Heart left ventricle (tissue), 16 donors: ENCODE measurements around the gene PLCB1. TPM values are rescaled to one million over a fixed set of nuclear protein-coding genes. Genes with fewer than 3 reads are reported as not detected.
A peak's percentile ranks its signal among the peaks of the same experiment; 100 is the strongest.

Experiments used
- ATAC-seq, 4 donors: fragments of 200-7000 bp; cut with Tn5 transposase; one replicate each; pipeline ENCODE4 v1.9.1; 2020 to 2022; ENCODE audit warnings: moderate library complexity in 4 of 4, mild to moderate bottlenecking in 3 of 4, moderate number of reproducible peaks in 1 of 4
- DNase-seq, 5 donors: peaks; one replicate each; pipeline ENCODE4 v3.0.0-alpha.2; 2020
- H3K27ac ChIP-seq, 12 donors: fragments of 200-600 bp; sonication (generic) in 4 of 12; one replicate each; pipeline versions ENCODE4 v1.5.0 to v1.8.0; 2016 to 2022; ENCODE audit warnings: mild to moderate bottlenecking in 2 of 12
- H3K27me3 ChIP-seq, 9 donors: fragments of 200-600 bp; sonication (generic) in 2 of 9; one replicate each; pipeline versions ENCODE4 v1.5.1 to v1.8.0; 2016 to 2022; ENCODE audit warnings: mild to moderate bottlenecking in 3 of 9
- H3K36me3 ChIP-seq, 9 donors: fragments of 200-600 bp; sonication (generic) in 2 of 9; one replicate each; pipeline versions ENCODE4 v1.5.0 to v1.8.0; 2018 to 2022; ENCODE audit warnings: mild to moderate bottlenecking in 2 of 9
- H3K4me1 ChIP-seq, 12 donors: fragments of 200-600 bp; sonication (generic) in 4 of 12; one replicate each; pipeline versions ENCODE4 v1.5.0 to v1.8.0; 2016 to 2022; ENCODE audit warnings: mild to moderate bottlenecking in 3 of 12
- H3K4me3 ChIP-seq, 12 donors: fragments of 200-600 bp; sonication (generic) in 4 of 12; one replicate each; pipeline versions ENCODE4 v1.5.0 to v1.8.0; 2017 to 2022; ENCODE audit warnings: mild to moderate bottlenecking in 9 of 12, moderate library complexity in 4 of 12
- H3K9me3 ChIP-seq, 12 donors: fragments of 200-600 bp; sonication (generic) in 4 of 12; one replicate each; pipeline versions ENCODE4 v1.5.0 to v1.8.0; 2016 to 2022; ENCODE audit warnings: mild to moderate bottlenecking in 1 of 12
- CTCF ChIP-seq, 12 donors: fragments of 200-600 bp; sonication (generic) in 4 of 12; IDR thresholded peaks; one replicate each; pipeline versions ENCODE4 v1.5.0 to v1.8.0; 2018 to 2022; ENCODE audit warnings: antibody characterized with exemption in 12 of 12, mild to moderate bottlenecking in 5 of 12
- POLR2A ChIP-seq, 2 donors: fragments of 450-650 bp; IDR thresholded peaks; one replicate each; pipeline ENCODE4 v1.6.1; 2017; ENCODE audit warnings: antibody characterized with exemption in 2 of 2, mild to moderate bottlenecking in 2 of 2, moderate library complexity in 2 of 2
- WGBS, 4 donors: extraction: QIAGEN DNeasy Blood & Tissue Kit in 2 of 4; methylation state at CpG; one replicate each; pipeline versions ENCODE4 v1.1.5 to v1.1.7; 2013 to 2018; 5-methylcytosine and 5-hydroxymethylcytosine counted together
- intact Hi-C, 10 donors: fragments of 100-400 bp; cut with DNase I; formaldehyde crosslinking; loops; one replicate each; pipeline versions ENCODE4 v1.11.1 to v1.14.2; 2022
- polyA plus RNA-seq, 2 donors: library from polyadenylated mRNA; stranded (reverse); fragments of 200-250 nt; gene quantifications; one replicate each; pipeline ENCODE4 v1.2.3, GENCODE V29; 2013
- total RNA-seq, 9 donors: library from RNA; depleted of rRNA in 2 of 9; stranded (reverse); fragments of >200 nt in 2 of 9; fragmentation: NEBNext Ultra II Directional in 3 of 9; extraction: Animal tissue kit (Norgen Biotek cat#: 25700) in 3 of 9; gene quantifications; one replicate each; pipeline versions ENCODE4 v1.1.0 to v1.2.4, GENCODE V29; 2016 to 2023
- donor health status: ischemic (EF 13 %, LVEDD 7.1; RV severe dilation, severe dysfunction).
- donor health status: healthy with polysubstance abuse.
- donor health status: DM: no; HTN: yes; CAD: no.
- donor health status: DM: no; HTN: no; CAD: no.
- donor health status: ischemic (EF 25% LVEDD 6.9; RV normal size, moderate dysfunction).
- donor health status: ischemic (EF 25% LVEDD 5.7; RV mildly dilated, moderate dysfunction).
- donor health status: healthy.
- donor health status: DM: yes; HTN: yes; CAD: no.
- donor health status: ischemic (EF 35%, LVEDD 5.7; RV mildly dilated, moderate dysfunction).
- donor health status: nonischemic (EF 11% LVEDD 7.7; RV severe dilation, severe dysfunction).
- donor health status: DM: yes; HTN: yes; CAD: no.
- donor health status: PGD.
- donor health status: ischemic (EF 29% LVEDD 5.4; RV normal size, mild dysfunction).
- donor health status: nonischemic (EF 23%, LVEDD 6.1; RV moderate dilation, normal function).

The PLCB1 gene
- total and polyA plus RNA-seq, 11 donors: 2.5 to 12.1 (median 7.4) TPM

DNA sequence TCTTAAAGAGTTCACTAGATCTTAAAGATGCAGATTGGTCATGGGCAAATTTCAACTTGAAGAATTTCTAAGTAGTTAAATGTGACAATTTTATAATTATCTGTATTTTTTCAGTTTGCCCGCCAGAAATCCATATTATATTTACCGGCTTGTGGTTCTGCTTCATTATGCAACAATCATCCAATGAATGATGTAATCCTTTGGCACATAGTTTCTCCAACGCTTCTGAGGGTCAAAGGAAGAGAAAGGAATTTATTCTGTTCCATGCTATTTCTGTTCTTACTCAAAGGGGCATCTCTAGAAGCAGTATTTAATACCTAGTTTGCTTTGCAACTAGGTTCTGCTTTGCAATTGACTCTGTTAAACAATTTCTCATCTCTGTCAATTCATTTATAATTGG is 577.6 kb downstream of the PLCB1 start:
- Histone ChIP-seq H3K27ac (no peak overlapping the region), H3K27me3 (no peaks in the 10 kb centered on the region), H3K9me3 (no peaks in the 10 kb centered on the region), H3K36me3 (no peaks in the 10 kb centered on the region), H3K4me3 (no peak overlapping the region), H3K4me1 (peaks cover 0 to 4% (median 0%) of the 10 kb centered on the region in 12 donors)
- DNase-seq: no peak
- no peak for ATAC-seq
- intact Hi-C loops: loop anchor here in 2 of 10 donors (10.0 kb wide), 2 partner anchors 165 to 315 kb away; no protein-coding TSS in a partner anchor
- 47 to 72% (median 60%) methylated on average over 3 of the region's 3 CpGs for WGBS, 4 donors
- TF ChIP-seq CTCF (IDR thresholded peaks at IDR 0.05) (no peak), POLR2A (IDR thresholded peaks at IDR 0.05) (no peak)

DNA sequence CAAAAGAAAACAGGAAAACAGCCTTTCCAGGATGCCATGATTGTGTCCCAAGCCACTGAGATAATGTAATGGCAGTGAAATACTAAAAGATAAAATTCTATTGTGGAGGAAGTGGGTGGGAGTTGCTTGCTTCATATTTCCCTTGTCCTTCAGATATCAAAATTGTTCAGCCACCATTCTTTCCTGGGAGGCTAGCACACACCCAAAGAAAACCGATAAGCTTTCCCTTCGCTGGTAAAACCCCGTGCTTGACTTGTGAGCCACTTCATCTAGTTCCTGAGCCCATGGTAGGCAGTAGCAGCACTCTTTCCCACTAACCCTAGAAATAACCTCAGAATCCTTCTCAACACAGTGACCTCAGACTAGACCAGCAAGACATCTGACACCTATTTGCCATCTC is 579.4 kb downstream of the PLCB1 start:
- Histone ChIP-seq H3K4me1 (peaks cover 0 to 4% (median 0%) of the 10 kb centered on the region in 12 donors), H3K9me3 (no peaks in the 10 kb centered on the region), H3K27ac (no peak overlapping the region), H3K36me3 (no peaks in the 10 kb centered on the region), H3K4me3 (no peak overlapping the region), H3K27me3 (no peaks in the 10 kb centered on the region)
- DNase-seq: no peak
- TF ChIP-seq CTCF (IDR thresholded peaks at IDR 0.05): no peak
- TF ChIP-seq POLR2A (IDR thresholded peaks at IDR 0.05): no peak
- ATAC-seq: no peak
- WGBS, 4 donors: 52 to 76% (median 64%) methylated on average over 3 of the region's 3 CpGs
- intact Hi-C loops: loop anchor here in 2 of 10 donors (10.0 kb wide), 2 partner anchors 167 to 317 kb away; no protein-coding TSS in a partner anchor

GRCh38 chr20:8714206-8714605 is 582.1 kb downstream of the PLCB1 start:
- H3K27ac ChIP-seq: no peak overlapping the region
- no peaks in the 10 kb centered on the region for H3K36me3 ChIP-seq
- ATAC-seq (no peak), DNase-seq (no peak)
- H3K4me3 ChIP-seq: no peak overlapping the region
- H3K27me3 ChIP-seq: no peaks in the 10 kb centered on the region
- H3K9me3 ChIP-seq: no peaks in the 10 kb centered on the region
- 63 to 78% (median 68%) methylated on average over 3 of the region's 3 CpGs for WGBS, 4 donors
- peaks cover 0 to 4% (median 0%) of the 10 kb centered on the region in 12 donors for H3K4me1 ChIP-seq
- intact Hi-C loops: loop anchor here in 2 of 10 donors (10.0 kb wide), 2 partner anchors 169 to 319 kb away; no protein-coding TSS in a partner anchor
- TF ChIP-seq CTCF (IDR thresholded peaks at IDR 0.05) (no peak), POLR2A (IDR thresholded peaks at IDR 0.05) (no peak)

DNA sequence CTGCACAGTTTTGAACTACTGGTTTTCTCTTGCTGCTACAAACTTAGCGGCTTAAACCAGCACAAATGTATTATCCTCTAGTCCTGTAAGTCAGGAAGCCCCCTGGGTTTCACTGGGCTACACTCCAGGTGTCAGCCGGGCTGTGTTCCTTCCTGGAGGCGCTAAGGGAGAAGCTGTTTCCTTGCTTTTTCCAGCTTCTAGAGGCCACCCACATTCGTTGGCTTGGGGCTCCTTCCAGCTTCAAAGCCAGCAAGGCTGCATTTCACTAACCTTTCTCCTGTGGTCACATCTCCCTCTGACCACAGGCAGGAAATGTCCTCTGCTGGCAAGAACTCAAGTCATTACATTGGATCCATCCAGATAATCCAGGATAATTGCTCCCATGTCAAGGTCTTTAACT is 586.2 kb downstream of the PLCB1 start:
- TF ChIP-seq POLR2A (IDR thresholded peaks at IDR 0.05) (no peak), CTCF (IDR thresholded peaks at IDR 0.05) (no peak)
- Histone ChIP-seq H3K4me3 (no peak overlapping the region), H3K9me3 (no peaks in the 10 kb centered on the region), H3K27ac (no peak overlapping the region), H3K36me3 (no peaks in the 10 kb centered on the region), H3K27me3 (no peaks in the 10 kb centered on the region), H3K4me1 (peaks cover 0 to 2% (median 0%) of the 10 kb centered on the region in 12 donors)
- 52 to 63% (median 60%) methylated on average over 4 of the region's 4 CpGs for WGBS, 4 donors
- intact Hi-C loops: loop anchor here in 4 of 10 donors (5.0 to 10.0 kb wide), 5 partner anchors 173 to 586 kb away; partner anchors contain the start of gene PLCB1 (in 1 of the 4)
- ATAC-seq: peak in 2 of 4 donors; percentile 31 to 42
- peak; percentile 28 to 63 (median 36) for DNase-seq
